Measurements from ENCODE around the gene EFR3B. TPM values are rescaled to one million over a fixed set of nuclear protein-coding genes. Genes with fewer than 3 reads are reported as not detected.

The EFR3B gene
- total RNA-seq, 2 experiments from 2014 or later = not detected

GRCh38 chr2:25176138-25176537 lies 134.3 kb downstream of the EFR3B start:
- H3K4me1 ChIP-seq (ENCODE audit: insufficient read depth, low read length, poor library complexity, severe bottlenecking) = no peaks in the 10 kb centered on the region
- intact Hi-C loops (cut with micrococcal nuclease; ENCODE audit: unreplicated experiment) = no loop called here
- H2AFZ ChIP-seq (ENCODE audit: low read length) = no peak overlapping the region
- ChIA-PET POLR2A (no interaction called here), CTCF (ENCODE audit: unreplicated experiment) (no interaction called here)
- BruUV-seq (replicated peaks) = no TSS peak
- no peaks in the 10 kb centered on the region for H3K79me2 ChIP-seq (ENCODE audit: insufficient read depth, low read depth, low read length)
- no peak for DNase-seq (ENCODE audit: low spot score)
- no peaks in the 10 kb centered on the region; the same call in 1 of the 2 replicates for H4K20me1 ChIP-seq (ENCODE audit: insufficient read depth, low read length)
- H3K36me3 ChIP-seq (ENCODE audit: insufficient read depth, low read length) = no peaks in the 10 kb centered on the region
- TF ChIP-seq CTCF (conservative IDR thresholded peaks at IDR 0.05; ENCODE audit: low read length) (no peak), EZH2phosphoT487 (IDR thresholded peaks at IDR 0.05; ENCODE audit: borderline replicate concordance, low read depth, low read length) (no peak)
- H3K4me3 ChIP-seq (ENCODE audit: low read depth, low read length, poor library complexity, severe bottlenecking) = no peak overlapping the region
- H3K4me2 ChIP-seq (ENCODE audit: low read length) = no peak overlapping the region
- no peaks in the 10 kb centered on the region for H3K9me3 ChIP-seq (ENCODE audit: low read length)
- H3K9me2 ChIP-seq (ENCODE audit: insufficient read depth, low read length) = no peaks in the 10 kb centered on the region
- no peak overlapping the region for H3K27ac ChIP-seq (ENCODE audit: low read depth, low read length, poor library complexity, severe bottlenecking)

GRCh38 chr2:25176541-25177181 lies 134.8 kb downstream of the EFR3B start:
- CTCF ChIA-PET (ENCODE audit: unreplicated experiment) = no interaction called here
- no TSS peak for BruUV-seq (replicated peaks)
- no peak overlapping the region for H2AFZ ChIP-seq (ENCODE audit: low read length)
- H4K20me1 ChIP-seq (ENCODE audit: insufficient read depth, low read length) = no peaks in the 10 kb centered on the region; the same call in 1 of the 2 replicates
- intact Hi-C loops (cut with micrococcal nuclease; ENCODE audit: unreplicated experiment) = no loop called here
- TF ChIP-seq EZH2phosphoT487 (IDR thresholded peaks at IDR 0.05; ENCODE audit: borderline replicate concordance, low read depth, low read length) (no peak), CTCF (conservative IDR thresholded peaks at IDR 0.05; ENCODE audit: low read length) (no peak)
- no peak overlapping the region for H3K4me2 ChIP-seq (ENCODE audit: low read length)
- H3K9me3 ChIP-seq (ENCODE audit: low read length) = no peaks in the 10 kb centered on the region
- H3K79me2 ChIP-seq (ENCODE audit: insufficient read depth, low read depth, low read length) = no peaks in the 10 kb centered on the region
- no peak overlapping the region for H3K27ac ChIP-seq (ENCODE audit: low read depth, low read length, poor library complexity, severe bottlenecking)
- H3K9me2 ChIP-seq (ENCODE audit: insufficient read depth, low read length) = no peaks in the 10 kb centered on the region
- DNase-seq (ENCODE audit: low spot score) = no peak
- POLR2A ChIA-PET = no interaction called here
- H3K36me3 ChIP-seq (ENCODE audit: insufficient read depth, low read length) = no peaks in the 10 kb centered on the region
- no peak overlapping the region for H3K4me3 ChIP-seq (ENCODE audit: low read depth, low read length, poor library complexity, severe bottlenecking)
- H3K4me1 ChIP-seq (ENCODE audit: insufficient read depth, low read length, poor library complexity, severe bottlenecking) = no peaks in the 10 kb centered on the region

- intact Hi-C loops (cut with micrococcal nuclease; ENCODE audit: unreplicated experiment) = no loop called here
- BruUV-seq (replicated peaks) = no TSS peak
These were observed 135.3 kb downstream of the EFR3B start for GRCh38 chr2:25177211-25177611.

More at GRCh38 chr2:25177211-25177611, 135.3 kb downstream of the EFR3B start:
- Histone ChIP-seq H3K36me3 (ENCODE audit: insufficient read depth, low read length) (no peaks in the 10 kb centered on the region), H2AFZ (ENCODE audit: low read length) (no peak overlapping the region), H3K4me2 (ENCODE audit: low read length) (no peak overlapping the region), H3K9me2 (ENCODE audit: insufficient read depth, low read length) (no peaks in the 10 kb centered on the region), H3K27ac (ENCODE audit: low read depth, low read length, poor library complexity, severe bottlenecking) (no peak overlapping the region), H4K20me1 (ENCODE audit: insufficient read depth, low read length) (no peaks in the 10 kb centered on the region; the same call in 1 of the 2 replicates), H3K9me3 (ENCODE audit: low read length) (no peaks in the 10 kb centered on the region), H3K79me2 (ENCODE audit: insufficient read depth, low read depth, low read length) (no peaks in the 10 kb centered on the region), H3K4me1 (ENCODE audit: insufficient read depth, low read length, poor library complexity, severe bottlenecking) (no peaks in the 10 kb centered on the region), H3K4me3 (ENCODE audit: low read depth, low read length, poor library complexity, severe bottlenecking) (no peak overlapping the region)
- TF ChIP-seq CTCF (conservative IDR thresholded peaks at IDR 0.05; ENCODE audit: low read length) = no peak
- no peak for TF ChIP-seq EZH2phosphoT487 (IDR thresholded peaks at IDR 0.05; ENCODE audit: borderline replicate concordance, low read depth, low read length)
- CTCF ChIA-PET (ENCODE audit: unreplicated experiment) = no interaction called here
- POLR2A ChIA-PET = no interaction called here
- no peak for DNase-seq (ENCODE audit: low spot score)

Data from OCI-LY7 (cell line).